Psoas muscle (tissue), 8 donors: ENCODE measurements around the gene MAGI1. TPM values are rescaled to one million over a fixed set of nuclear protein-coding genes. Genes with fewer than 3 reads are reported as not detected.
"Not testable (repeated sequence)": the region's sequence is repeated elsewhere in the genome, so short reads cannot be mapped to it uniquely, and the experiment has no call there.

ENCODE experiments used
- ATAC-seq, 4 donors: fragments of 200-7000 bp; cut with Tn5 transposase; one replicate each; pipeline ENCODE4 v1.9.1; 2020; ENCODE audit warnings: moderate library complexity in 3 of 4, mild to moderate bottlenecking in 2 of 4
- DNase-seq, 2 donors: peaks; one replicate each; pipeline ENCODE4 v3.0.0-alpha.2; 2020
- H3K27ac ChIP-seq: fragments of 200-600 bp; one replicate; pipeline ENCODE4 v1.8.0; 2022
- H3K27me3 ChIP-seq, 3 donors: fragments of 200-600 bp in 1 of 3; one replicate each; pipeline versions ENCODE4 v1.6.1 to v1.8.0; 2013 to 2022; ENCODE audit warnings: low read length in 2 of 3, mild to moderate bottlenecking in 2 of 3, moderate library complexity in 1 of 3; ENCODE audit not compliant: insufficient read depth in 3 of 3
- H3K36me3 ChIP-seq, 2 donors: fragments of 200-600 bp in 1 of 2; one replicate each; pipeline versions ENCODE4 v1.6.1 to v1.8.0; 2013 to 2022; ENCODE audit warnings: low read depth in 1 of 2, mild to moderate bottlenecking in 1 of 2, moderate library complexity in 1 of 2; ENCODE audit not compliant: insufficient read depth in 1 of 2
- H3K4me1 ChIP-seq: fragments of 200-600 bp; one replicate; pipeline ENCODE4 v1.8.0; 2022
- H3K4me3 ChIP-seq: fragments of 200-600 bp; one replicate; pipeline ENCODE4 v1.8.0; 2022; ENCODE audit warnings: mild to moderate bottlenecking
- H3K9me3 ChIP-seq: fragments of 200-600 bp; one replicate; pipeline ENCODE4 v1.8.0; 2022
- WGBS, 3 donors: extraction: QIAGEN DNeasy Blood & Tissue Kit; methylation state at CpG; one replicate each; pipeline versions ENCODE4 v1.1.6 to v1.1.7; 2013; 5-methylcytosine and 5-hydroxymethylcytosine counted together
- intact Hi-C, 2 donors: fragments of 100-400 bp; cut with DNase I; formaldehyde crosslinking; loops; one replicate each; pipeline versions ENCODE4 v1.11.0 to v1.14.2; 2022
- polyA plus RNA-seq, 3 donors: library from polyadenylated mRNA; stranded (reverse); fragments of 200-250 nt; gene quantifications; one replicate each; pipeline ENCODE4 v1.2.3, GENCODE V29; 2013
- total RNA-seq, 4 donors: library from RNA; stranded (reverse); fragmentation: NEBNext Ultra II Directional in 2 of 4; extraction: Animal tissue kit (Norgen Biotek cat#: 25700) in 2 of 4; gene quantifications; one replicate each; pipeline versions ENCODE4 v1.2.1 to v1.2.4, GENCODE V29; 2021 to 2023
- TF ChIP-seq, protein P1 (sequence below): fragments of 200-600 bp; IDR thresholded peaks from one replicate; pipeline ENCODE4 v1.8.0; 2022; ENCODE audit warnings: antibody characterized with exemption
- donor health status: healthy with polysubstance abuse.
- donor health status: DM: no; HTN: no; CAD: no; lungs with moderate emphysema.
- donor health status: Bipolar disorder and iron deficiency.
- donor health status: healthy.
- donor health status: DM: yes; HTN: yes; CAD: no.
- donor health status: DM: no; HTN: no; CAD: no.
- donor health status: DM: no; HTN: no; CAD: no.
- donor health status: DM: yes; HTN: yes; CAD: no.

MAGI1 gene
- total and polyA plus RNA-seq, 7 donors = 4.5 to 8.1 (median 6.3) TPM

DNA sequence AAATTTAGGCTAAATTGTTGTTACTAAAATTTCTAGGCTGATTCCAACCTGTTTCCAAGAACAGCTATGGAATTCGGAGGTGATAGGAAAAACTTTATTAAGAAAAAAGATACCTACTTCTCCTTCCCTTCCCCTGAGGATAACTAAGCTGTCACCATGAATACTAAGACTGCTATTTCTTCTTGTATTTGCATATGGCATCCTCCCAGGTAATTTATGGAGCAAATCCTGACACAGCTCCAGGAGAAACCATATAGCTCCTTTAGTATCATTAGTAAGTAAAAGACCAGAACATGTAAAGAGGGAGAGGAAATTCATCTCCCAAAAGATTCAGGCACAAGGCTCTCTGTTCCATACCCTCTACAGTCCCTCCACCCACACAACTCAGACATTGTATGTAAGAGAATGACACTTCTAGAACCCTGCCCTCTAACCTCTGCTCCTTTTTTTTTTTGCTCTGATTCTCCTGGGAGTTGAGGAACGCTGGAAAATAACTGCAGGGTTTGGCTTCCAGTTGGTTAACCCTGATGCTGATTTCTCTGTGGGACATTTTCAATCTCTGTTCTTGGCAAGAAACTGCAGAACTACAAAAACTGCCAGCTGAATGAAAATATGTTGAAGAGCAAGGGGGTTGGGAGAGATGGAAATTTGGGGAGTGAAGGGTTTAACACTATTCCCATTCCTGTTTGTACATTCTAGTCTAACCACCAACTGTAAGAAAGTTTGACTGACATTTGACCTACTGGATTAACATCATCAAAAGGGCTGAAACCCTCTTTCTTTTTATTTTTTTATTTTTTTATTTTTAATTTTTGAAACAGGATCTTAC is 14.2 kb upstream of the MAGI1 start:
- intact Hi-C loops = no loop called here
- H3K36me3 ChIP-seq = no peaks in the 10 kb centered on the region
- no peak overlapping the region for H3K4me3 ChIP-seq
- 45 to 54% (median 46%) methylated on average over 2 of the region's 2 CpGs for WGBS, 3 donors
- H3K27me3 ChIP-seq = no peaks in the 10 kb centered on the region
- H3K4me1 ChIP-seq = no peaks in the 10 kb centered on the region
- TF ChIP-seq, protein P1, sequence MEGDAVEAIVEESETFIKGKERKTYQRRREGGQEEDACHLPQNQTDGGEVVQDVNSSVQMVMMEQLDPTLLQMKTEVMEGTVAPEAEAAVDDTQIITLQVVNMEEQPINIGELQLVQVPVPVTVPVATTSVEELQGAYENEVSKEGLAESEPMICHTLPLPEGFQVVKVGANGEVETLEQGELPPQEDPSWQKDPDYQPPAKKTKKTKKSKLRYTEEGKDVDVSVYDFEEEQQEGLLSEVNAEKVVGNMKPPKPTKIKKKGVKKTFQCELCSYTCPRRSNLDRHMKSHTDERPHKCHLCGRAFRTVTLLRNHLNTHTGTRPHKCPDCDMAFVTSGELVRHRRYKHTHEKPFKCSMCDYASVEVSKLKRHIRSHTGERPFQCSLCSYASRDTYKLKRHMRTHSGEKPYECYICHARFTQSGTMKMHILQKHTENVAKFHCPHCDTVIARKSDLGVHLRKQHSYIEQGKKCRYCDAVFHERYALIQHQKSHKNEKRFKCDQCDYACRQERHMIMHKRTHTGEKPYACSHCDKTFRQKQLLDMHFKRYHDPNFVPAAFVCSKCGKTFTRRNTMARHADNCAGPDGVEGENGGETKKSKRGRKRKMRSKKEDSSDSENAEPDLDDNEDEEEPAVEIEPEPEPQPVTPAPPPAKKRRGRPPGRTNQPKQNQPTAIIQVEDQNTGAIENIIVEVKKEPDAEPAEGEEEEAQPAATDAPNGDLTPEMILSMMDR = no peak
- H3K9me3 ChIP-seq = no peaks in the 10 kb centered on the region
- no peak overlapping the region for H3K27ac ChIP-seq
- no peak for ATAC-seq
- no peak for DNase-seq

DNA sequence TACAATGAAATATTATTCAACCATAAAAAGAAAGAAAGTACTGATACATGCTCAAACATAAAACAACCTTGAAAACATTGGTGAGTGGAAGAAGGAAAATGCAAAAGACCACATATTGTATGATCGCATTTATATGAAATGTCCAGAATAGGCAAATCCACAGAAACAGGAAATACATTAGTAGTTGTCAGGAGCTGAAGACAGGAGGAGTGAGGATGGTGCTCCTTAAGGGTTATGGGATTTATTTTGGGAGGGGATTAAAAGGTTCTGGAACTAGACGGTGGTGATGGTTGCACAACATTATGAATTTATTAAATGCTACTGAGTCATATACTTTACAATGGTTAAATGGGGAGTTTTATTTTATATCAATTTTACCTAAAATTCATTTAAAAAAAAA is 12.1 kb upstream of the MAGI1 start:
- ATAC-seq = no peak

DNA sequence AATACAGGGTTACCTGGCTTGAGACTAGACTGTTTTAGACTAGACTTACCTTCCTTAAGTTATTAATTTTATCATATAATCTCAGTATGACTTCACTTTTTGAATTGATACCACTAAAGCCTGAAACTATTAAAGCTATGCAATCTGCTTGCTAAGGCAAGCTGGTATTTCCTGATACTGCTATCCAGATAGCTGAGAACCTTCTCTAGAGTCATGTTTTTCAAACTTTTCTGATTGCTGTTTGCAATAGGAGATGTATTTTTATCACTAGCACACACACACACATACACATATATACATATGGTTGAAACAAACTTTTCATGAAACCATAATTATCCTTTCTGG is 9.3 kb upstream of the MAGI1 start:
- TF ChIP-seq, protein P1 = no peak
- intact Hi-C loops = loop anchor here (10.0 kb wide), 2 partner anchors 147 to 263 kb away; no protein-coding TSS in a partner anchor

More for the DNA sequence above, 12.1 kb upstream of the MAGI1 start:
- DNase-seq = no peak
- no peaks in the 10 kb centered on the region for H3K9me3 ChIP-seq
- 87 to 93% (median 87%) methylated on average over 2 of the region's 2 CpGs for WGBS, 3 donors
- intact Hi-C loops = no loop called here
- no peaks in the 10 kb centered on the region for H3K27me3 ChIP-seq
- no peak overlapping the region for H3K27ac ChIP-seq
- no peaks in the 10 kb centered on the region for H3K36me3 ChIP-seq
- TF ChIP-seq, protein P1 = no peak
- H3K4me1 ChIP-seq = peaks cover 3% of the 10 kb centered on the region
- no peak overlapping the region for H3K4me3 ChIP-seq

DNA sequence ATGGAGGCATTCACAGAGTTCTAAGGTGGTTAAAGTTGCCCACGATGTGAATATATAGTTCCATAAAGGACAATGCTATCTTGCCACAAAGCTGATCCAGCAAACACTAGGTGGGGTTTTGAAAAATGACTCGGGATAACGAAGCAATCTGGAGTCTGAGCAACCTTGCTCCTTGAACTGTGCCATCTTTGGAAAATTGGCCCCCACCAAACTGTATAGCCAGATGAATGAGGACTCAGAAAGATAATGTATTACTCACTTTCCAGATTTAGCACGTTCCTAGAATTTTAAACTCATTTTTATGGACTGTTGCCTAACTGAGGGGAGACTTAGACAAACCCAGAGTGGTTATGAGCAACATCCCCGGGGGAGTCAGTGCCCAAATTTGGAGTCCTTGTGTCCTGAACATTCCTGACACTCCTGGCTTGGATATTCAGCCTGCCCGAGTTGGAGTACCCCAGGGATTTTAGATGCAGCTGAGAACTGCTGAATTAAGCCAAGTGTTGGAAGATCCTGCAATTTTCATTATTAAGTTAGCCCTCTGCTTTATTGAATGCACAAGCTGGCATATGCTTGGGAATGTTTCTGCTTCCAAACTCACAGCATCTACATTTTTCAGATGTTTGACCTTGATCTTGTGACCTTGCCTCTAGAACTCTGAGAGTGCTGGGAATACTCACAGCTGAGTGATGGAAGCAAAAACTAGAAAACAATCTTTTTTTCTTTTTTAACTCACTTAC is 8.8 kb upstream of the MAGI1 start:
- no peak overlapping the region for H3K4me3 ChIP-seq
- no peaks in the 10 kb centered on the region for H3K27me3 ChIP-seq
- H3K36me3 ChIP-seq = no peaks in the 10 kb centered on the region
- no peak for DNase-seq
- 23 to 34% (median 28%) methylated on average over 6 of the region's 6 CpGs for WGBS, 3 donors
- no peaks in the 10 kb centered on the region for H3K9me3 ChIP-seq
- intact Hi-C loops = loop anchor here (10.0 kb wide), 2 partner anchors 147 to 263 kb away; no protein-coding TSS in a partner anchor
- H3K27ac ChIP-seq = no peak overlapping the region
- TF ChIP-seq, protein P1 = no peak
- peak in 1 of 4 donors; percentile 59 for ATAC-seq
- peaks cover 3% of the 10 kb centered on the region for H3K4me1 ChIP-seq

More for the DNA sequence above, 9.3 kb upstream of the MAGI1 start:
- no peak for DNase-seq
- ATAC-seq = no peak
- H3K4me3 ChIP-seq = no peak overlapping the region
- no peaks in the 10 kb centered on the region for H3K36me3 ChIP-seq
- H3K27ac ChIP-seq = no peak overlapping the region
- peaks cover 3% of the 10 kb centered on the region for H3K4me1 ChIP-seq
- H3K27me3 ChIP-seq = no peaks in the 10 kb centered on the region
- no peaks in the 10 kb centered on the region for H3K9me3 ChIP-seq

DNA sequence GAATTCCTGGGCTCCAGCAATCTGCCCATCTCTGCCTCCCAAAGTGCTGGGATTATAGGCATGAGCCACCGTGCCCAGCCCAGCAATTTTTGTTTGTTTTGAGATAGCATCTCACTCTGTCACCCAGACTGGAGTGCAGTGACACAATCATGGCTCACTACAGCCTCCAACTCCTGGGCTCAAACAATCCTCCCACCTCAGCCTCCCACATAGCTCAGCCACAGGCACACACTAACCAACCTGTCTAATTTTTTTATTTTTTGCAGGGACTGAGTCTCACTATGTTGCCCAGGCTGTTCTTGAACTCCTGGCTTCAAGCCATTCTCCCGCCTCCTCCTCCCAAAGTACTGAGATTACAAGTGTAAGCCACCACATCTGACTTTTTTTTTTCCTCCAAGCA is 7.6 kb upstream of the MAGI1 start:
- intact Hi-C loops = loop anchor here (10.0 kb wide), 2 partner anchors 148 to 262 kb away; no protein-coding TSS in a partner anchor
- H3K4me1 ChIP-seq = not testable (repeated sequence)
- WGBS, 3 donors = 86 to 94% (median 90%) methylated on average over 2 of the region's 2 CpGs

More for the DNA sequence above, 7.6 kb upstream of the MAGI1 start:
- not testable (repeated sequence) for DNase-seq, H3K9me3 ChIP-seq, H3K36me3 ChIP-seq, ATAC-seq, H3K27ac ChIP-seq, H3K27me3 ChIP-seq, H3K4me3 ChIP-seq
